IMR-90 (cell line): ENCODE data around the gene TBC1D22B. TPM values are rescaled to one million over a fixed set of nuclear protein-coding genes. Genes with fewer than 3 reads are reported as not detected.

ENCODE experiments used
- ATAC-seq: fragments of 200-7000 bp; cut with Tn5 transposase; 2 replicates; pipeline ENCODE4 v1.9.1; 2020; ENCODE audit warnings: low read depth, mild to moderate bottlenecking, moderate library complexity
- BruUV-seq: library from RNA; stranded (reverse); fragments of 400-500 nt; replicated peaks from 2 replicates; lab custom pipeline; 2021; lab: Mats Ljungman, UMichigan
- CTCF ChIA-PET: fragments of 300-600 bp; formaldehyde crosslinking; extraction: SDS; loops from one replicate; lab custom pipeline; 2021; ENCODE audit warnings: antibody characterized with exemption; lab: Yijun Ruan, JAX
- POLR2A ChIA-PET: fragments of 300-600 bp; sonication (Branson Sonifier 250); formaldehyde crosslinking; loops from one replicate; lab custom pipeline; 2022; ENCODE audit warnings: antibody characterized with exemption; ENCODE audit not compliant: unreplicated experiment; lab: Charles Lee
- DNase-seq: peaks from one replicate; pipeline ENCODE4 v3.0.0; 2013
- H2AFZ ChIP-seq: replicated peaks from 2 replicates; pipeline ENCODE3; 2013; ENCODE audit warnings: low read length, mild to moderate bottlenecking; ENCODE audit not compliant: poor library complexity
- H2AK5ac ChIP-seq: 2 replicates; pipeline ENCODE4 v1.6.1; 2013; ENCODE audit warnings: low read depth, low read length, inconsistent platforms
- H2AK9ac ChIP-seq: replicated peaks from 2 replicates; pipeline ENCODE3; 2013; ENCODE audit warnings: mild to moderate bottlenecking, low read depth, low read length, moderate library complexity; ENCODE audit not compliant: poor library complexity
- H2BK120ac ChIP-seq: 2 replicates; pipeline ENCODE4 v1.6.1; 2013; ENCODE audit warnings: low read depth, low read length, inconsistent platforms
- H2BK15ac ChIP-seq: 3 replicates; pipeline ENCODE4 v1.6.1; 2013; ENCODE audit warnings: low read depth, low read length, inconsistent platforms
- H2BK20ac ChIP-seq: 2 replicates; pipeline ENCODE4 v1.6.1; 2013; ENCODE audit warnings: low read depth, mild to moderate bottlenecking, inconsistent platforms, low read length, moderate library complexity
- H2BK5ac ChIP-seq: 2 replicates; pipeline ENCODE4 v1.6.1; 2013; ENCODE audit warnings: mild to moderate bottlenecking, low read depth, low read length, inconsistent platforms; ENCODE audit not compliant: poor library complexity, severe bottlenecking
- H3K14ac ChIP-seq: replicated peaks from 2 replicates; pipeline ENCODE4 v1.6.1; 2013; ENCODE audit warnings: low read depth, low read length, inconsistent platforms
- H3K18ac ChIP-seq: 2 replicates; pipeline ENCODE4 v1.6.1; 2013; ENCODE audit warnings: low read depth, low read length, control low read depth
- H3K23ac ChIP-seq: 2 replicates; pipeline ENCODE4 v1.6.1; 2013; ENCODE audit warnings: low read depth, low read length, inconsistent platforms
- H3K27ac ChIP-seq: 2 replicates; pipeline ENCODE4 v1.5.1; 2013; ENCODE audit warnings: mild to moderate bottlenecking, control low read depth, low read length; ENCODE audit not compliant: insufficient read depth
- H3K27me3 ChIP-seq: 2 replicates; pipeline ENCODE4 v1.6.1; 2013; ENCODE audit warnings: low read length; ENCODE audit not compliant: control insufficient read depth, insufficient read depth
- H3K36me3 ChIP-seq: 2 replicates; pipeline ENCODE4 v1.6.1; 2013; ENCODE audit warnings: low read length, mixed read lengths; ENCODE audit not compliant: control insufficient read depth, insufficient read depth
- H3K4ac ChIP-seq: 2 replicates; pipeline ENCODE4 v1.6.1; 2013; ENCODE audit warnings: low read depth, low read length, inconsistent platforms
- H3K4me1 ChIP-seq: 2 replicates; pipeline ENCODE4 v1.6.1; 2013; ENCODE audit warnings: low read length, mixed read lengths; ENCODE audit not compliant: control insufficient read depth, insufficient read depth
- H3K4me2 ChIP-seq: 2 replicates; pipeline ENCODE4 v1.6.1; 2013; ENCODE audit warnings: low read depth, mild to moderate bottlenecking, control low read depth, low read length, moderate library complexity
- H3K4me3 ChIP-seq: 2 replicates; pipeline ENCODE4 v1.5.1; 2013; ENCODE audit warnings: low read depth, mild to moderate bottlenecking, control low read depth, low read length, moderate library complexity; ENCODE audit not compliant: insufficient read depth
- H3K56ac ChIP-seq: 2 replicates; pipeline ENCODE4 v1.6.1; 2013; ENCODE audit warnings: low read length, inconsistent platforms; ENCODE audit not compliant: insufficient read depth; ENCODE audit errors: extremely low read depth
- H3K79me1 ChIP-seq, 2 experiments: 2 replicates each; pipeline ENCODE4 v1.6.1; 2013; ENCODE audit warnings: low read length in 2 of 2, inconsistent platforms in 1 of 2, low read depth in 1 of 2
- H3K9ac ChIP-seq: 2 replicates; pipeline ENCODE4 v1.6.1; 2013; ENCODE audit warnings: low read depth, low read length, control low read depth
- H3K9me1 ChIP-seq: 2 replicates; pipeline ENCODE4 v1.6.1; 2013; ENCODE audit warnings: low read length, inconsistent platforms; ENCODE audit not compliant: insufficient read depth
- H3K9me3 ChIP-seq: 2 replicates; pipeline ENCODE4 v1.6.1; 2013; ENCODE audit warnings: low read length; ENCODE audit not compliant: control insufficient read depth, insufficient read depth
- H4K20me1 ChIP-seq: 2 replicates; pipeline ENCODE4 v1.6.1; 2013; ENCODE audit warnings: low read length, inconsistent platforms; ENCODE audit not compliant: insufficient read depth
- H4K5ac ChIP-seq: 2 replicates; pipeline ENCODE4 v1.6.1; 2013; ENCODE audit warnings: mild to moderate bottlenecking, low read depth, low read length, control low read depth
- H4K8ac ChIP-seq, 2 experiments: 2 replicates each; pipeline ENCODE4 v1.6.1; 2013; ENCODE audit warnings: low read depth in 2 of 2, low read length in 2 of 2, control low read depth in 1 of 2, inconsistent platforms in 1 of 2
- H4K91ac ChIP-seq: 2 replicates; pipeline ENCODE4 v1.6.1; 2013; ENCODE audit warnings: low read depth, low read length, inconsistent platforms; ENCODE audit not compliant: insufficient read depth
- BHLHE40 ChIP-seq: fragments of 150-350 bp; IDR thresholded peaks from 2 replicates; pipeline ENCODE4 v1.6.1; 2016; ENCODE audit warnings: mild to moderate bottlenecking, low read depth, low read length
- CEBPB ChIP-seq: IDR thresholded peaks from 2 replicates; pipeline ENCODE4 v1.6.1; 2012; ENCODE audit warnings: low read depth, low read length, improper control_type of control experiment
- FOS ChIP-seq: fragments of 150-350 bp; IDR thresholded peaks from 2 replicates; pipeline ENCODE4 v1.6.1; 2016; ENCODE audit warnings: low read depth, low read length
- NFE2L2 ChIP-seq: fragments of 150-350 bp; IDR thresholded peaks from 2 replicates; pipeline ENCODE4 v1.6.1; 2016; ENCODE audit warnings: low read depth, mild to moderate bottlenecking, low read length
- SMC3 ChIP-seq: fragments of 150-350 bp; IDR thresholded peaks from 2 replicates; pipeline ENCODE4 v1.6.1; 2016; ENCODE audit warnings: low read depth, mild to moderate bottlenecking, antibody characterized with exemption, low read length, moderate library complexity
- WGBS, 2 experiments: methylation state at CpG; one replicate each; pipeline versions ENCODE4 v1.1.5 to v1.1.7; 2013; ENCODE audit warnings: missing lambda C conversion rate in 2 of 2; ENCODE audit not compliant: insufficient read length in 1 of 2; ENCODE audit errors: extremely low coverage in 2 of 2; 5-methylcytosine and 5-hydroxymethylcytosine counted together
- dilution Hi-C: fragments of 300-500 bp; cut with HindIII; formaldehyde crosslinking; loops from one replicate; pipeline ENCODE4 v1.14.3; 2018; ENCODE audit warnings: low sequenced_read_pairs; ENCODE audit not compliant: unreplicated experiment
- in situ Hi-C: fragments of 300-500 bp; cut with MboI; formaldehyde crosslinking; loops from 3 replicates; pipeline ENCODE4 v1.14.3; 2019; ENCODE audit warnings: low sequenced_read_pairs, inconsistent platforms, mixed read lengths
- intact Hi-C: fragments of 100-400 bp; cut with micrococcal nuclease; formaldehyde crosslinking; loops from 2 replicates; pipeline ENCODE4 v1.10.0; 2022
- polyA plus RNA-seq, 3 experiments: library from polyadenylated mRNA; depleted of rRNA; stranded (reverse); fragments of >200 nt; gene quantifications; 2 replicates each; pipeline ENCODE4 v1.2.3, GENCODE V29; 2012; ENCODE audit warnings: low replicate concordance in 1 of 3
- total RNA-seq: library from RNA; depleted of rRNA; stranded (reverse); fragments of >200 nt; gene quantifications from 2 replicates; pipeline ENCODE4 v1.2.3, GENCODE V29; 2012

TBC1D22B gene
- total and polyA plus RNA-seq, 2 of the 4 experiments (the other 2 are of a cell fraction), result 6.6 to 7.5 TPM

DNA sequence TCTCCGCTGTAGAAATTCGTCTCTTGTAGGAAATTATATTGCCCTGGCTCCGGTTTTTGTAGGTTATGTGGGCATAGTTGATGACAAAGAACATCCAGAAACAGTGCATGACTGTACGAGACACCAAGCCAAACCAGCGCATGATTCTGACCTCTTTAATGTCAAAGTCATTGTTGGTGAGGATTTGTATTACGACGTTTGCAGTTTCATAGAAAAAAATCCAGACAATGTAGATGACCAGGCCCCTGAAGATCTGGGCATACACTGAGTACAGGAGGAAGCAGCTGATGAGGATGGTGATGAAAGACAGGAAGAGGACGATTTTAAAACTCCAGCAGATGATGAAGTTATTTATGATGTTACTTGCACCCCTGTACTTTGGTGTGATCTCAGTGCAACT is 39.1 kb upstream of the TBC1D22B start:
- no peak for ATAC-seq
- Histone ChIP-seq H3K23ac (no peak overlapping the region), H3K18ac (no peak overlapping the region), H2BK15ac (no peak overlapping the region), H3K4me1 (0 out of 2 replicates have a peak, but pooled peaks cover 2% of the 10 kb centered on the region), H3K27me3 (no peaks in the 10 kb centered on the region), H3K27ac (no peak overlapping the region), H2AK5ac (no peak overlapping the region), H3K4me2 (no peak overlapping the region), H3K9me1 (peaks cover 5% of the 10 kb centered on the region; the same call in 1 of the 2 replicates), H4K20me1 (no peaks in the 10 kb centered on the region), H4K91ac (no peak overlapping the region), H3K36me3 (no peaks in the 10 kb centered on the region), H3K4me3 (no peak overlapping the region), H2BK120ac (no peak overlapping the region), H3K9me3 (no peaks in the 10 kb centered on the region), H3K14ac (no peak overlapping the region), H3K56ac (no peak overlapping the region), H3K4ac (no peak overlapping the region), H4K5ac (no peak overlapping the region), H2BK5ac (no peak overlapping the region), H4K8ac (no peak overlapping the region), H3K79me1 (no peaks in the 10 kb centered on the region), H3K9ac (no peak overlapping the region), H2AK9ac (no peak overlapping the region), H2BK20ac (no peak overlapping the region), H2AFZ (no peak overlapping the region)
- no peak for DNase-seq
- dilution Hi-C loops, result no loop called here
- CTCF ChIA-PET, result no interaction called here
- POLR2A ChIA-PET, result no interaction called here
- BruUV-seq, result no TSS peak
- intact Hi-C loops, result no loop called here
- in situ Hi-C loops, result loop anchor here (10.0 kb wide), 1 partner anchor 334 kb away; the partner anchor contains the start of gene C6orf89
- 77% methylated on average over 3 of the region's 8 CpGs; no CpG with 5 or more reads in 1 of the 2 experiments for WGBS, 2 experiments
- TF ChIP-seq CEBPB (no peak), NFE2L2 (no peak), SMC3 (no peak), BHLHE40 (no peak), FOS (no peak)
